ENCODE measurements around the gene AKR7A2.

GRCh38 chr1:19322481-19322880 is 10.5 kb upstream of the AKR7A2 start:
- no peak for TF ChIP-seq CTCF (IDR thresholded peaks at IDR 0.05; ENCODE audit: insufficient read depth, low read depth, low read length)
- no peak for TF ChIP-seq EZH2 (IDR thresholded peaks at IDR 0.05; ENCODE audit: insufficient read depth, low read length)
